ENCODE measurements around the gene SLC22A4. TPM values are rescaled to one million over a fixed set of nuclear protein-coding genes. Genes with fewer than 3 reads are reported as not detected.

SLC22A4 gene
- total RNA-seq, 4 donors from 2014 or later: 0.25 to 1.1 (median 0.61) TPM

- Histone ChIP-seq H3K36me3 (peaks cover 0 to 16% of the 10 kb centered on the region in 2 donors), H3K27ac (peak overlapping the region; percentile 94 to 99 (median 98)), H3K4me1 (peaks cover 5 to 89% (median 56%) of the 10 kb centered on the region in 3 donors), H3K4me3 (peak overlapping the region in 1 of 2 donors; percentile 74), H3K27me3 (no peaks in the 10 kb centered on the region), H3K9me3 (no peaks in the 10 kb centered on the region)
- ATAC-seq: no peak
- 9 to 23% methylated on average over 4 to 6 of the region's 6 CpGs for WGBS, 2 donors (ENCODE audit: low coverage in 1 of 2)
- TF ChIP-seq EP300 (IDR thresholded peaks at IDR 0.05) (no peak), POLR2A (IDR thresholded peaks at IDR 0.05) (peak in 1 of 2 donors; percentile 40), POLR2AphosphoS5 (IDR thresholded peaks at IDR 0.05) (peak; percentile 96), CTCF (IDR thresholded peaks at IDR 0.05) (no peak)
Observed at GRCh38 chr5:132260051-132260450, 34.1 kb upstream of the SLC22A4 start.

- peaks cover 0 to 18% of the 10 kb centered on the region in 2 donors for H3K36me3 ChIP-seq
- no peak for ATAC-seq
- H3K9me3 ChIP-seq: no peaks in the 10 kb centered on the region
- TF ChIP-seq CTCF (IDR thresholded peaks at IDR 0.05): no peak
- peak; percentile 83 for TF ChIP-seq POLR2AphosphoS5 (IDR thresholded peaks at IDR 0.05)
- peak overlapping the region in 1 of 2 donors; percentile 74 for H3K4me3 ChIP-seq
- H3K4me1 ChIP-seq: peaks cover 5 to 94% (median 65%) of the 10 kb centered on the region in 3 donors
- 13% methylated on average over 4 of the region's 6 CpGs; no CpG with 5 or more reads in 1 of the 2 donors for WGBS, 2 donors (ENCODE audit: low coverage in 1 of 2)
- H3K27ac ChIP-seq: peak overlapping the region; percentile 94 to 99 (median 98)
- no peaks in the 10 kb centered on the region for H3K27me3 ChIP-seq
Observed at GRCh38 chr5:132260714-132261551, 33.3 kb upstream of the SLC22A4 start.

- TF ChIP-seq CTCF (IDR thresholded peaks at IDR 0.05): no peak
- TF ChIP-seq EP300 (IDR thresholded peaks at IDR 0.05): no peak
- TF ChIP-seq POLR2A (IDR thresholded peaks at IDR 0.05): no peak
- TF ChIP-seq POLR2AphosphoS5 (IDR thresholded peaks at IDR 0.05): no peak
- peaks cover 5 to 96% (median 70%) of the 10 kb centered on the region in 3 donors for H3K4me1 ChIP-seq
- ATAC-seq: no peak
- H3K27me3 ChIP-seq: no peaks in the 10 kb centered on the region
- no peak overlapping the region for H3K4me3 ChIP-seq
- WGBS, 2 donors (ENCODE audit: low coverage in 1 of 2): no CpG with 5 or more reads among the region's 7 CpGs
- H3K27ac ChIP-seq: peak overlapping the region; percentile 94 to 99 (median 98)
- H3K36me3 ChIP-seq: peaks cover 0 to 30% of the 10 kb centered on the region in 2 donors
- no peaks in the 10 kb centered on the region for H3K9me3 ChIP-seq
Observed at GRCh38 chr5:132261881-132262845, 32.0 kb upstream of the SLC22A4 start.

GRCh38 chr5:132262882-132263547, 31.2 kb upstream of the SLC22A4 start:
- Histone ChIP-seq H3K27me3 (no peaks in the 10 kb centered on the region), H3K4me3 (no peak overlapping the region), H3K9me3 (no peaks in the 10 kb centered on the region), H3K36me3 (peaks cover 0 to 38% of the 10 kb centered on the region in 2 donors), H3K4me1 (peaks cover 5 to 100% (median 73%) of the 10 kb centered on the region in 3 donors), H3K27ac (peak overlapping the region; percentile 10 to 99 (median 98))
- no peak for ATAC-seq
- no CpG with 5 or more reads among the region's 2 CpGs for WGBS, 2 donors (ENCODE audit: low coverage in 1 of 2)
- TF ChIP-seq EP300 (IDR thresholded peaks at IDR 0.05) (no peak), POLR2AphosphoS5 (IDR thresholded peaks at IDR 0.05) (no peak), POLR2A (IDR thresholded peaks at IDR 0.05) (no peak), CTCF (IDR thresholded peaks at IDR 0.05) (no peak)
